HepG2 (cell line): ENCODE measurements around the gene AGER. TPM values are rescaled to one million over a fixed set of nuclear protein-coding genes. Genes with fewer than 3 reads are reported as not detected.

Experiments used
- ARNT2 ChIP-seq: sonication (generic); formaldehyde crosslinking; IDR thresholded peaks from 2 replicates; pipeline ENCODE4 v1.8.0; 2022; ENCODE audit warnings: mild to moderate bottlenecking, low read depth, missing genetic modification reagents, moderate library complexity
- ATF1 ChIP-seq: IDR thresholded peaks from 2 replicates; pipeline ENCODE4 v1.6.1; 2016; ENCODE audit warnings: mild to moderate bottlenecking, control low read depth
- ATF7-NPFF ChIP-seq: sonication (generic); formaldehyde crosslinking; IDR thresholded peaks from 2 replicates; pipeline ENCODE4 v1.8.1; 2023; ENCODE audit warnings: mild to moderate bottlenecking, low read depth, missing genetic modification reagents, moderate library complexity
- GATAD1 ChIP-seq: IDR thresholded peaks from 2 replicates; pipeline ENCODE4 v1.6.1; 2016; ENCODE audit warnings: missing genetic modification reagents, missing compliant biosample characterization
- HDAC1 ChIP-seq: sonication (generic); formaldehyde crosslinking; IDR thresholded peaks from 2 replicates; pipeline ENCODE4 v1.5.1; 2020; ENCODE audit warnings: mild to moderate bottlenecking, missing genetic modification reagents
- JUN ChIP-seq: sonication (generic); formaldehyde crosslinking; IDR thresholded peaks from 2 replicates; pipeline ENCODE4 v1.4.0; 2020; ENCODE audit warnings: mild to moderate bottlenecking, missing genetic modification reagents
- NONO ChIP-seq, 2 experiments: fragments of 450-650 bp in 1 of 2; sonication (generic) in 1 of 2; formaldehyde crosslinking in 1 of 2; IDR thresholded peaks in 1 of 2; conservative IDR thresholded peaks in 1 of 2; 2 replicates each; pipeline versions ENCODE4 v1.6.1 to v1.8.0; 2017 to 2022; ENCODE audit warnings: mild to moderate bottlenecking in 1 of 2, missing genetic modification reagents in 1 of 2, moderate library complexity in 1 of 2
- NR2F1 ChIP-seq, 2 experiments: fragments of 450-650 bp in 1 of 2; formaldehyde crosslinking in 1 of 2; IDR thresholded peaks; 2 replicates each; pipeline versions ENCODE4 v1.5.0 to v1.6.1; 2016 to 2020; ENCODE audit warnings: mild to moderate bottlenecking in 1 of 2, missing compliant biosample characterization in 1 of 2, missing genetic modification reagents in 1 of 2, moderate library complexity in 1 of 2
- PITX1 ChIP-seq: sonication (generic); formaldehyde crosslinking; IDR thresholded peaks from 2 replicates; pipeline ENCODE4 v1.5.1; 2020; ENCODE audit warnings: mild to moderate bottlenecking, missing genetic modification reagents
- POLR2G ChIP-seq: fragments of 200-400 bp; formaldehyde crosslinking; IDR thresholded peaks from 2 replicates; pipeline ENCODE4 v1.6.1; 2018; ENCODE audit warnings: mild to moderate bottlenecking, low read depth, low read length, moderate library complexity
- RORA ChIP-seq: sonication (generic); formaldehyde crosslinking; IDR thresholded peaks from 2 replicates; pipeline ENCODE4 v1.5.0; 2020; ENCODE audit warnings: mild to moderate bottlenecking, missing genetic modification reagents, moderate library complexity
- SMAD3 ChIP-seq: sonication (generic); formaldehyde crosslinking; IDR thresholded peaks from 2 replicates; pipeline ENCODE4 v1.4.0; 2020; ENCODE audit warnings: missing genetic modification reagents
- SRY ChIP-seq: sonication (generic); formaldehyde crosslinking; IDR thresholded peaks from 2 replicates; pipeline ENCODE4 v1.8.0; 2022; ENCODE audit warnings: mild to moderate bottlenecking, missing genetic modification reagents
- THRA ChIP-seq: sonication (generic); formaldehyde crosslinking; IDR thresholded peaks from 2 replicates; pipeline ENCODE4 v1.4.0; 2020; ENCODE audit warnings: missing genetic modification reagents, borderline replicate concordance
- XRCC5 ChIP-seq: fragments of 200-400 bp; formaldehyde crosslinking; optimal IDR thresholded peaks from 2 replicates; pipeline ENCODE3; 2017; ENCODE audit warnings: mild to moderate bottlenecking, low read length
- ZHX1 ChIP-seq: sonication (generic); formaldehyde crosslinking; IDR thresholded peaks from 2 replicates; pipeline ENCODE4 v1.8.1; 2022; ENCODE audit warnings: low read depth, mild to moderate bottlenecking, missing genetic modification reagents
- ZMYM3 ChIP-seq: sonication (generic); formaldehyde crosslinking; IDR thresholded peaks from 2 replicates; pipeline ENCODE4 v1.5.1; 2020; ENCODE audit warnings: mild to moderate bottlenecking, missing genetic modification reagents
- ZNF589 ChIP-seq: sonication (generic); formaldehyde crosslinking; conservative IDR thresholded peaks from 2 replicates; pipeline ENCODE4 v1.8.0; 2022; ENCODE audit warnings: mild to moderate bottlenecking, moderate library complexity, missing genetic modification reagents
- ZNF792 ChIP-seq: IDR thresholded peaks from 2 replicates; pipeline ENCODE4 v1.6.1; 2016
- polyA plus RNA-seq, 8 experiments: library from polyadenylated mRNA; depleted of rRNA in 3 of 8; stranded (reverse) in 7 of 8; unstranded in 1 of 8; fragments of >200 nt; fragmentation: Illumina TruSeq in 4 of 8; extraction: Trizol in 4 of 8; gene quantifications; 2 replicates each; pipeline versions ENCODE4 v1.2.1 to v1.2.3, GENCODE V29; 2011 to 2016; ENCODE audit warnings: low read depth in 4 of 8, missing spikeins in 1 of 8, mixed read lengths in 1 of 8; ENCODE audit not compliant: insufficient read depth in 1 of 8
- total RNA-seq, 5 experiments: library from RNA; depleted of rRNA; stranded (reverse); fragments of >200 nt; fragmentation: Illumina TruSeq; extraction: Trizol; gene quantifications; 2 replicates each; pipeline ENCODE4 v1.2.3, GENCODE V29; 2016; ENCODE audit warnings: low read depth in 1 of 5
- TF ChIP-seq, protein P1 (sequence below): sonication (generic); formaldehyde crosslinking; IDR thresholded peaks from 2 replicates; pipeline ENCODE4 v1.5.1; 2020; ENCODE audit warnings: missing genetic modification reagents, mild to moderate bottlenecking, borderline replicate concordance
- TF ChIP-seq, protein P2 (sequence below): sonication (generic); formaldehyde crosslinking; IDR thresholded peaks from 2 replicates; pipeline ENCODE4 v1.4.0; 2020; ENCODE audit warnings: missing genetic modification reagents

The AGER gene
- total and polyA plus RNA-seq, 2 of the 13 experiments (the other 11 are each of a cell fraction or from before 2014, with no cell fraction given): 1.9 to 5.1 TPM

DNA sequence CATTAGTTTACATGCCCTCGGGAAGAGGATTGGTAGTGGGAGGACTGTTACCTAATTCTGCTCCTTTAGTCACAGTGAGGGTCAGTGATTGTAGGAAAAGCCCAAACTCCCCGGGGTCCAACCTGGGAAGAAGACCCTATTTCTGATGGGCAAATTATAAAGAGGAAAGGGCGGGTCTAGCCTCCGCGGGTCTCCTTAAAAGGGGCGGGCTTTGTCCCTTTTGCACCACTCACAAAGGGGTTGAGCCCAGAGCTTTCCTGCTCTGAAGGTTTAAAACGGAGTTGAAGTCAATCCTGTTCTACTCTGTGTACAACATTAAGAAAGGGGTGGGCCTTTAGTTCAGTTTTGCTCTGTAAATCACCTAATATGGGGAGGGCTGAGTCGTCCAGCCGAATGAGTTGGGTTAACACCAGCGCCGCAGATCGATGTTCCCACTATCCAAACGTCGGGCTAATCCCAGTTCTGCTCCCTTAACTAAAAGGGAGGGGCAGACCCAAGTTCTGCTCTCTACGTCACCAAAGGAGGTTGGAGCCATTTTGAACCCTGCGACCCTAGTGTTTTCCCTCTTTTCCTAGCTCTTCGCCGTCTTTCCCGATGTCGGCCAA lies 6.8 kb downstream of the AGER start (continued):
- peak; percentile 1; the same call in 1 of the 2 replicates for TF ChIP-seq GATAD1 (CRISPR knock-in tag)
- TF ChIP-seq ARNT2: peak; percentile 38
- 0 out of 4 replicates have a peak, but pooled peaks of 1 of the 2 experiments have one; percentile 37 for TF ChIP-seq NR2F1 (CRISPR knock-in tag; IDR thresholded peaks at IDR 0.05)
- TF ChIP-seq NONO (IDR thresholded peaks at IDR 0.05): no peak
- peak; percentile 56 for TF ChIP-seq NONO (CRISPR knock-in tag; conservative IDR thresholded peaks at IDR 0.05)
- TF ChIP-seq, protein P1, sequence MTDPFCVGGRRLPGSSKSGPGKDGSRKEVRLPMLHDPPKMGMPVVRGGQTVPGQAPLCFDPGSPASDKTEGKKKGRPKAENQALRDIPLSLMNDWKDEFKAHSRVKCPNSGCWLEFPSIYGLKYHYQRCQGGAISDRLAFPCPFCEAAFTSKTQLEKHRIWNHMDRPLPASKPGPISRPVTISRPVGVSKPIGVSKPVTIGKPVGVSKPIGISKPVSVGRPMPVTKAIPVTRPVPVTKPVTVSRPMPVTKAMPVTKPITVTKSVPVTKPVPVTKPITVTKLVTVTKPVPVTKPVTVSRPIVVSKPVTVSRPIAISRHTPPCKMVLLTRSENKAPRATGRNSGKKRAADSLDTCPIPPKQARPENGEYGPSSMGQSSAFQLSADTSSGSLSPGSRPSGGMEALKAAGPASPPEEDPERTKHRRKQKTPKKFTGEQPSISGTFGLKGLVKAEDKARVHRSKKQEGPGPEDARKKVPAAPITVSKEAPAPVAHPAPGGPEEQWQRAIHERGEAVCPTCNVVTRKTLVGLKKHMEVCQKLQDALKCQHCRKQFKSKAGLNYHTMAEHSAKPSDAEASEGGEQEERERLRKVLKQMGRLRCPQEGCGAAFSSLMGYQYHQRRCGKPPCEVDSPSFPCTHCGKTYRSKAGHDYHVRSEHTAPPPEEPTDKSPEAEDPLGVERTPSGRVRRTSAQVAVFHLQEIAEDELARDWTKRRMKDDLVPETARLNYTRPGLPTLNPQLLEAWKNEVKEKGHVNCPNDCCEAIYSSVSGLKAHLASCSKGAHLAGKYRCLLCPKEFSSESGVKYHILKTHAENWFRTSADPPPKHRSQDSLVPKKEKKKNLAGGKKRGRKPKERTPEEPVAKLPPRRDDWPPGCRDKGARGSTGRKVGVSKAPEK: no peak
- peak; percentile 78; the same call in 1 of the 2 replicates for TF ChIP-seq ATF1
- 0 out of 2 replicates have a peak, but pooled peaks have one; percentile 56 for TF ChIP-seq ZMYM3 (CRISPR knock-in tag)
- no peak for TF ChIP-seq RORA
- TF ChIP-seq, protein P2, sequence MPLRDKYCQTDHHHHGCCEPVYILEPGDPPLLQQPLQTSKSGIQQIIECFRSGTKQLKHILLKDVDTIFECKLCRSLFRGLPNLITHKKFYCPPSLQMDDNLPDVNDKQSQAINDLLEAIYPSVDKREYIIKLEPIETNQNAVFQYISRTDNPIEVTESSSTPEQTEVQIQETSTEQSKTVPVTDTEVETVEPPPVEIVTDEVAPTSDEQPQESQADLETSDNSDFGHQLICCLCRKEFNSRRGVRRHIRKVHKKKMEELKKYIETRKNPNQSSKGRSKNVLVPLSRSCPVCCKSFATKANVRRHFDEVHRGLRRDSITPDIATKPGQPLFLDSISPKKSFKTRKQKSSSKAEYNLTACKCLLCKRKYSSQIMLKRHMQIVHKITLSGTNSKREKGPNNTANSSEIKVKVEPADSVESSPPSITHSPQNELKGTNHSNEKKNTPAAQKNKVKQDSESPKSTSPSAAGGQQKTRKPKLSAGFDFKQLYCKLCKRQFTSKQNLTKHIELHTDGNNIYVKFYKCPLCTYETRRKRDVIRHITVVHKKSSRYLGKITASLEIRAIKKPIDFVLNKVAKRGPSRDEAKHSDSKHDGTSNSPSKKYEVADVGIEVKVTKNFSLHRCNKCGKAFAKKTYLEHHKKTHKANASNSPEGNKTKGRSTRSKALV (CRISPR knock-in tag): no peak
- no peak for TF ChIP-seq ZNF589
- no peak for TF ChIP-seq SMAD3 (CRISPR knock-in tag)
- TF ChIP-seq ZHX1 (CRISPR knock-in tag): peak; percentile 80; the same call in 1 of the 2 replicates
- TF ChIP-seq PITX1 (CRISPR knock-in tag): no peak
- no peak; the same call in 1 of the 2 replicates for TF ChIP-seq ZNF792 (CRISPR knock-in tag)
- TF ChIP-seq HDAC1 (CRISPR knock-in tag): 0 out of 2 replicates have a peak, but pooled peaks have one; percentile 5
- TF ChIP-seq XRCC5: peak; percentile 9
- TF ChIP-seq JUN (CRISPR knock-in tag): peak; percentile 26
- TF ChIP-seq POLR2G: peak; percentile 86
- 0 out of 2 replicates have a peak, but pooled peaks have one; percentile 7 for TF ChIP-seq ATF7-NPFF
- TF ChIP-seq SRY (CRISPR knock-in tag): no peak
- TF ChIP-seq THRA (CRISPR knock-in tag): peak; percentile 2; the same call in 1 of the 2 replicates
